T47D (cell line): ENCODE results near the gene SLC10A6.
"Not testable (repeated sequence)": the region's sequence is repeated elsewhere in the genome, so short reads cannot be mapped to it uniquely, and the experiment has no call there.

Experiments
- DNase-seq, 2 experiments: peaks; one replicate each; pipeline versions ENCODE4 v3.0.0 to v3.0.0-alpha.2; 2011 to 2012; ENCODE audit warnings: low read depth in 1 of 2, low spot score in 1 of 2
- JUND ChIP-seq: IDR thresholded peaks from 2 replicates; pipeline ENCODE4 v1.6.1; 2012; ENCODE audit warnings: low read depth
- in situ Hi-C: cut with HindIII; loops from 2 replicates; pipeline ENCODE4 v1.10.0; 2016; ENCODE audit warnings: low sequenced_read_pairs, low pct_unique_long_range_greater_than_20kb

The SLC10A6 gene

DNA sequence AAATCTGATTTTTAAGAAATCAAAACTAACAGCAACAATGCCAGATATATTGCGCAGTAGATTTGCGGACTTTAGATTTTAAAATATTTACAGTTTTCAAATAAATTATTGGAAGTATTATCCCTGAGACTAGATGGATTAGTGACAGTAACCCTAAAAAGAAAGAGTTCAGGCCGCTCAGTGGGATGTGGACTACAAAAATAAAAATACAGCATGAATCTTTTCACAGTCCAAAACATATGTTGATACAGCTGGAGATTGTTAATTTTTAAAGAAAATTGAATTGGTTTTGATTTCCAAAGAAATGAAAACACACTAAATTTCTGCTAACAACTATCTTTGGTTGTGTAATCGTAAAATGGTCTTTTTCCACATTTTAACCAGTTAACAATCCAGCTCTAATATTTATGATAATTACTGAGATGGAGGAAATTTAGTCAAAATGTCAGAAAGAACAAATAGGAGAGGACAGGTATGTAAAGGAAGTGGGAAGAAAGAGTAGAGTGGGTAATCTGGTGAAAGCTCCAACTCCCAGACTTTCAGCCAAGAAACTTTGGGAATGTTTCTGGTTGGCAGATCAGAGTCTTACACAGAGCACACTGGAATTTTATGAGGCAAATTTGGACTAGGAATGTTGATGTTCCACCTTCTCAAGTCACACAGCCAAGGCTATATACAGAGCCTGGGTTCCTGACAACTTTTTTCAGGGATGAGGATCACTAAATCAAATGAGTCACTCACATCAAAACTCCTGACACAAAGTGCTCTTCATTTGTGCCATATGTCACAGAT is 27.9 kb upstream of the SLC10A6 start:
- in situ Hi-C loops, result no loop called here
- TF ChIP-seq JUND, result no peak
- peak; percentile 11 to 13 for DNase-seq

DNA sequence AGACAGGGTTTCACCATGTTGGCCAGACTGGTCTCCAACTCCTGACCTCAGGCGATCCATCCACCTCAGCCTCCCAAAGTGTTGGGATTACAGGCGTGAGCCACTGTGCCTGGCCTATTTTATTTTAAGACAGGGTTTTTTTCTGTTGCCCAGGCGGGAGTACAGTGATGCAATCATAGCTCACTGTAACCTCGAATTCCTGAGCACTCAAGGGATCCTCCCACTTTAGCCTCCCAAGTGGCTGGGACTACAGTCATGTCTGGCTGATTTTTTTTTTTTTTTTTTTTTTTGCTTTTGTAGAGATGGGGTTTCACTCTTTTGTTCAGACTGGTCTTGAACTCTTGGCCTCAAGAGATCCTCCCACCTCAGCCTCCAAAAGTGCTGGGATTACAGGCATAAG is 26.3 kb upstream of the SLC10A6 start:
- DNase-seq, in situ Hi-C loops: not testable (repeated sequence)

DNA sequence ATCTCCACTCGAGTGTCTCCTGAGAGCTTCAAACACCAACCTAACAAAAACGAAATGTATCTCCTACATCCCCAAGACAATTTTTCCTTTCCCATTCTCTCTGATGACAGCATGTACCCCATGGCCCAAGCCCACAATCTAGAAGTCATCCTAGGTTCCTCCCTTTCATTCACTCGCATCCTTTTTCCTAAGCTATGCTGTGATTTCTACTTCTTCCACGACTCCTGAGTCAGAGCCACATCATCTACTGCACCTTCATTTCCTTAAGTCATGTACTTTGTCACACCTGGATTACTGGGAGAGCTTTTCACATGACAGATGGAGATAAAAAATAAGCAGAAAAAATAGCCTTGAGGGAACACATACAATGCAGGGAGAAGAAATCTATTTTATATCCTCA is 23.0 kb upstream of the SLC10A6 start:
- in situ Hi-C loops, result no loop called here
- TF ChIP-seq JUND, result no peak
- no peak for DNase-seq

DNA sequence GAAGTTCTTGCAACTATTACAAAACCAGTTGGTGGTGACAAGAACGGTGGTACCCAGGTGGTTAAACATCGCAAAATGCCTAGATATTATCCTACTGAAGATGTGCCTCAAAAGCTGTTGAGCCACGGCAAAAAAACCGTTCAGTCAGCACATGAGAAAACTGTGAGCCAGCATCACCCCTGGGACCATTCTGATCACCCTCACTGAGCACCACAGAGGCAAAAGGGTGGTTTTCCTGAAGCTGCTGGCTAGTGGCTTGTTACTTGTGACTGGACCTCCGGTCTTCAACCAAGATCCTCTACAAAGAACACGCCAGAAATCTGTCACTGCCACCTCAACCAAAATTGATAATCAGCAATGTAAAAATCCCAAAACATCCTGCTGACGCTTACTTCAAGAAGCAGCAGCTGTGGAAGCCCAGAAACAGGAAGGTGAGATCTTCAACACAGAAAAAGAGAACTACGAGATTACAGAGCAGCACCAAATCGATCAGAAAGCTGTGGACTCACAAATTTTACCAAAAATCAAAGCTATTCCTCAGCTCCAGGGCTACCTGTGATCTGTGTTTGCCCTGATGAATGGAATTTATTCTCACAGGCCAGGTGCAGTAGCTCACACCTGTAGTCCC is 21.4 kb upstream of the SLC10A6 start:
- in situ Hi-C loops, result no loop called here
- no peak for DNase-seq
- no peak for TF ChIP-seq JUND

DNA sequence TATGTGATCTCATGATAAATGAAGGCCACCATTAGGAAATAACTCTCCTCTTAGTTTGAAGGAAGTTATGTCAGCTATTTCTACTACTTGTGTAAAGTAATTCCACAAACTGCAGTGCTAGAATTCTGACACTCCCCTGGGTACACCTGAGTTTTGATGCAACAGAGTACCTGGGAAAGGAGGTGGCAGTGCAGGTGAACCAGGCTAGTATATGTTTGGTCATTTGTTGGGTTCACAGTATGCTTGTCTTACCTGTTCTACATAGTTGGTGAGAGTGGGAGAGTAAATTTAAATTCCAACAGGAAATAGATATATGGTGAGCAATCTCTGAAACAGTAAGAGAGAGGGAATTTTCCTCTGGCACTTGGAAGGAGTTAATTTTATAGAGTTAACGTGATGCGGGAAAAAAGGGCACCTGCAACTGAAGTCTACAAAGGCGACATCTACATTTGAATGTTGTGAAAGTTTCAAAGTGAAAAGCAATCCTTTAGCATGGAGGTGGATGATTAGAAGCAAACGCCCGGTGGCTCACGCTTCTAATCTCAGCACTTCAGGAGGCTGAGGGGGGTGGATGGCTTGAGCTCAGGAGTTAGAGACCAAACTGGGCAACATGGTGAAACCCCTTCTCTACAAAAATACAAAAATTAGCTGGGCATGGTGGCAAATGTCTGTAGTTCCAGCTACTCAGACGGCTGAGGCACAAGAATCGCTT is 8.3 kb upstream of the SLC10A6 start:
- peak in 1 of 2 experiments; percentile 53 for DNase-seq
- in situ Hi-C loops, result no loop called here
- TF ChIP-seq JUND, result no peak

DNA sequence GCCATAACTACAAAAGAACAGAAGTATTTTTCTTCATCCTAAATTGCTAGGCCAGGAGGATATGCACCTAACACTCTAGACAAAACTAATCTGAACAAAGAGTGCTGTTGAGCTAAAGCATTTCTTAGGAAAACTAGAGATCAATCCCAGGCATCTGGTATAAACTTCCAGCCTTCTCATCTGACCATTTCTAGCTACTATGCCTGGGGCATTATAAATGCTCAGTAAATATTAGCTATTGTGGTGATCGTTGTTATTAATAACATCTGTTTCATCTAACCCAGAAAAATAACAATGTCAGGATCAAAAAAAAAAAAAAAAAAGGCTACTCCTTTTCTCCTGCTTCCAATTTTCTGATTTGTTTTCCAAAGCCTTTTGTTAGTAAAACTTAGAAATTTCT is 7.7 kb upstream of the SLC10A6 start:
- DNase-seq, result no peak
- TF ChIP-seq JUND, result no peak
- in situ Hi-C loops, result no loop called here

DNA sequence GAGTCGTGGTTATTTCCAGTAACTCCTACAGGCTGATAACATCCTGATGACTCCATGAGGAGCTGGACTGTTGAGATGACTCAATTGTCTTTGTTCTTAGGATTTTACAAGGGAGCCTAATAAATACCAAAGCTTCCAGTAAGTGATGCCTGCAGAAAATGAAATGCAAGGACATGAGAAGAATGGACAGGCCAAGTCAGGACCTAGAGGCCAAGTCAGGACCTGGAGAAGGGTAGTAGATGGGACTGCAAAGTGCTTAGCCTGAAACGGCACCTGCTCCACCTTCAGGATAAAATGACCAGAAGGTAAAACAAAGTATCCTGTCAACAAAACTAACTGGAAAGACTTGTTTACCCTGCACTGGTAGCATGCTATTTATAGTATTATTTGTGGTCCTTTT is 6.4 kb upstream of the SLC10A6 start:
- peak in 1 of 2 experiments; percentile 89 for DNase-seq
- 0 out of 2 replicates have a peak, but pooled peaks have one; percentile 33 for TF ChIP-seq JUND
- in situ Hi-C loops, result no loop called here

DNA sequence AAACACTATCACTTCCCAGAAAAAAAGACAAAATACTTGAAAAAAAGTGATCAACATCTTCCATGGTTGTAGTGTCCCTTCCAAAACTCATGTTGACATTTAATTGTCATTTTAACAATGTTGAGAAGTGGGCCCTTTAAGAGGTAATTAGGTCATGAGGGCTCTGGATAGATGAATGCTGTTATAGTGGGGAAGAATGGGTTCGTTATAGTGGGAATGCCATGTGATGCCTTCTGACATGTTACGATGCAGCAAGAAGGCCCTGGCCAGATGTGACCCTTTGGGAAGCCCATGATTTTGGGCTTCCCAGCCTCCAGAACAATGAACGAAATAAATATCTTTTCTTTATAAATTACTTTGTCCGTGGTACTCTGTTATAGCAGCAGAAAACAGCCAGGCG is 4.0 kb upstream of the SLC10A6 start:
- in situ Hi-C loops, result no loop called here
- TF ChIP-seq JUND, result no peak
- no peak for DNase-seq

DNA sequence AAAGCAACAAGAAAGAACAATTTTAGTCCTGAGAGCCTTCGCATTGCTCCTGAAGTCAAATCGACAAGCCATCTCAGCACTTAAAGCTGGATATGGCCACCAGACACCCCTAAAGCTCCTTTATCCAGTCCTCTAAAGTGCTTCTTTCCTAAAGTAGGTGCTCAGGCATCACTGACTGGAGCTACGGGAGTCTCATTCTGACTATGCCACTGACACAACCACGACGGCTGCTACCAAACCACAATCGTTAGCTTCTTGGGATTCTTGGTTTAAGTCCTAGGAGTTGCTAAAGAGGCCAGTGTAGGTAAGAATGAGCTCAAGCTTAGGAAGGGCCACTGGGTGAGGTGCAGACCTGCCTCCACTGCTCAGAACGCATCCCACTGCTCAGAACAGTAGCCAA is 1.0 kb downstream of the SLC10A6 start:
- TF ChIP-seq JUND, result no peak
- DNase-seq, result no peak
- in situ Hi-C loops, result no loop called here

DNA sequence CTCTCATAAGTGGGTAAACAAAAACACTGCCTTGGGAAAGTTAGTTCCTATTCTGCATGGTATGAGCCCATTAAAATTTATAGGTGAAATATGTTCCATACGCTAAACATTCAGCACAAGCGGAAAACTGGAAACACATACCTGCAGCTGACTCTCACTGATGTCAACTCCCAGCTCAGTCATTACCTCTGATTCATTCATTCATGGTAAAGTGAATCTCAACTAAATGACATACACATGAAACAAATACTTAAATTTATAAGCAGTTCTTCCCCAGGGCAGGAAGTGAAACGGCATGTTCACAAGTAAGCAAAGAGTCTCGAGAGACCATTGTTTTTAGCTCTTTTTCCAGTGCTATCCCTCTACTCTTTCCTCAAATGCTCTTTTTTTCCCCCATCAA is 1.6 kb downstream of the SLC10A6 start:
- DNase-seq, result no peak
- TF ChIP-seq JUND, result no peak
- in situ Hi-C loops, result no loop called here

DNA sequence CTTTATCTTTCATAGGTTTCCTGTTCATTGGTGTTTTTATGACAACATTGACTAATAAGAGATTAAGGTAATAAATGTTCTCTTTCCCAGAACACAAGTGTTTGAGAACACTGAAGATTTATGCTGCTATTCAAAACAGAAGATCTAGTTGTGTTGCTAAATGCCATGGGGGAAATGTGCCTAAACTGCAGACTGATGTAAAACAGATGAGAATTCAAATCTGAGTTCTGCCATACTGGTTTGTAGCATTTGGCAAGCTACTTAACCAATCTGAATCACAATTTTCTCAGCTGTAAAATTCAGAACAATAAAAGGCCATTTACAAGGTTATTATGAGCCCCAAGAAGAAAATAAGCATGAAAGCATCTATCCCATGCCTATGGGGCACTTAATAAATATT is 2.3 kb downstream of the SLC10A6 start:
- no peak for TF ChIP-seq JUND
- no peak for DNase-seq
- in situ Hi-C loops, result no loop called here

DNA sequence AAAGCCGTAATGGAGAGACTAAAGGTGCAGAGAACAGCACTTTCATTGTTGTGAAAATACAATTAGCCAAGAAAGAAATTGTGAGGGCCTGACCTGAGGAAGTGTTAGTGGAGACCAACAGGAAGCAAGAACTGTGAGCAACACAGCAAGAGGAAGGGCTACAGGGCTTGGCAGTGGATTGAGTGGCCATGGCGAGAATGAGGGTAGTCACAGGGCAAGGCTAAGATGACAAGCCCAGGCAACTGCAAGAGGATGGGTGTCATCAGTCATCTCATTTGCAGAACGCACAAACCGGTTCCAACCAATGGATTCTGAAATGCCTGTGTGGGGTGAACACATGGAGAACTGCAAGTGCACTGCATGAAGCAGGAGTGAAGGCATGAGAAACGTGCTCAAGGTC is 3.6 kb downstream of the SLC10A6 start:
- DNase-seq, result no peak
- TF ChIP-seq JUND, result no peak
- in situ Hi-C loops, result no loop called here

DNA sequence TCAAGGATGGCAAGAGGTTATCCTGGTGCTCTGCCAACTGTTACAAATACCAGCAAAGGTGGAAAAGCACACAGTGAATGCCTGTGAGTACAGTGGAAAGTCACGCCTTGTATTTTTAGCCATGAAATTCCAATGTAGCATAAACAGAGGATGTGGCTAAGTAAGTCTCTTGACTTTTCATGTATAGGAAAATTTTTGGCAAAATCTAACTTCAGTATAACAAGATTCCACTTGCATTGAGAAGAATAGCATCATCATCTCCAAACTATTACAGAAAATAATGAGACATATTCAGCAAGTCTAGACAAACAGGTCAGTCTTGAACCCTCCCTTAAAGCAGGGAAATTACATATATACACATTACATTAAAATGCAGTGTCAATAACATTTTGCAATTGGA is 7.9 kb downstream of the SLC10A6 start:
- in situ Hi-C loops, result no loop called here
- no peak for DNase-seq
- TF ChIP-seq JUND, result no peak
